PC-9 (cell line): ENCODE results near the gene TRAF3IP1.

Experiments used
- EZH2 ChIP-seq: fragments of 200-600 bp; sonication (generic); IDR thresholded peaks from 2 replicates; pipeline ENCODE4 v1.8.0; 2017; ENCODE audit warnings: antibody characterized with exemption, low read depth
- TF ChIP-seq, protein P1 (sequence below): fragments of 200-600 bp; sonication (generic); conservative IDR thresholded peaks from 2 replicates; pipeline ENCODE4 v1.6.1; 2017; ENCODE audit warnings: mixed run types, antibody characterized with exemption, mild to moderate bottlenecking, moderate library complexity

GRCh38 chr2:238387332-238387731 is 67.0 kb downstream of the TRAF3IP1 start:
- TF ChIP-seq, protein P1, sequence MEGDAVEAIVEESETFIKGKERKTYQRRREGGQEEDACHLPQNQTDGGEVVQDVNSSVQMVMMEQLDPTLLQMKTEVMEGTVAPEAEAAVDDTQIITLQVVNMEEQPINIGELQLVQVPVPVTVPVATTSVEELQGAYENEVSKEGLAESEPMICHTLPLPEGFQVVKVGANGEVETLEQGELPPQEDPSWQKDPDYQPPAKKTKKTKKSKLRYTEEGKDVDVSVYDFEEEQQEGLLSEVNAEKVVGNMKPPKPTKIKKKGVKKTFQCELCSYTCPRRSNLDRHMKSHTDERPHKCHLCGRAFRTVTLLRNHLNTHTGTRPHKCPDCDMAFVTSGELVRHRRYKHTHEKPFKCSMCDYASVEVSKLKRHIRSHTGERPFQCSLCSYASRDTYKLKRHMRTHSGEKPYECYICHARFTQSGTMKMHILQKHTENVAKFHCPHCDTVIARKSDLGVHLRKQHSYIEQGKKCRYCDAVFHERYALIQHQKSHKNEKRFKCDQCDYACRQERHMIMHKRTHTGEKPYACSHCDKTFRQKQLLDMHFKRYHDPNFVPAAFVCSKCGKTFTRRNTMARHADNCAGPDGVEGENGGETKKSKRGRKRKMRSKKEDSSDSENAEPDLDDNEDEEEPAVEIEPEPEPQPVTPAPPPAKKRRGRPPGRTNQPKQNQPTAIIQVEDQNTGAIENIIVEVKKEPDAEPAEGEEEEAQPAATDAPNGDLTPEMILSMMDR, result no peak
- no peak for TF ChIP-seq EZH2
